NCI-H345 (cell line): ENCODE measurements around the gene ARPC1A.
A peak's percentile ranks its signal among the peaks of the same experiment; 100 is the strongest.
"Not testable (repeated sequence)": the region's sequence is repeated elsewhere in the genome, so short reads cannot be mapped to it uniquely, and the experiment has no call there.

Experiments used
- DNase-seq: peaks from one replicate; lab custom pipeline; 2025; lab: John Stamatoyannopoulos, UW

ARPC1A gene

DNA sequence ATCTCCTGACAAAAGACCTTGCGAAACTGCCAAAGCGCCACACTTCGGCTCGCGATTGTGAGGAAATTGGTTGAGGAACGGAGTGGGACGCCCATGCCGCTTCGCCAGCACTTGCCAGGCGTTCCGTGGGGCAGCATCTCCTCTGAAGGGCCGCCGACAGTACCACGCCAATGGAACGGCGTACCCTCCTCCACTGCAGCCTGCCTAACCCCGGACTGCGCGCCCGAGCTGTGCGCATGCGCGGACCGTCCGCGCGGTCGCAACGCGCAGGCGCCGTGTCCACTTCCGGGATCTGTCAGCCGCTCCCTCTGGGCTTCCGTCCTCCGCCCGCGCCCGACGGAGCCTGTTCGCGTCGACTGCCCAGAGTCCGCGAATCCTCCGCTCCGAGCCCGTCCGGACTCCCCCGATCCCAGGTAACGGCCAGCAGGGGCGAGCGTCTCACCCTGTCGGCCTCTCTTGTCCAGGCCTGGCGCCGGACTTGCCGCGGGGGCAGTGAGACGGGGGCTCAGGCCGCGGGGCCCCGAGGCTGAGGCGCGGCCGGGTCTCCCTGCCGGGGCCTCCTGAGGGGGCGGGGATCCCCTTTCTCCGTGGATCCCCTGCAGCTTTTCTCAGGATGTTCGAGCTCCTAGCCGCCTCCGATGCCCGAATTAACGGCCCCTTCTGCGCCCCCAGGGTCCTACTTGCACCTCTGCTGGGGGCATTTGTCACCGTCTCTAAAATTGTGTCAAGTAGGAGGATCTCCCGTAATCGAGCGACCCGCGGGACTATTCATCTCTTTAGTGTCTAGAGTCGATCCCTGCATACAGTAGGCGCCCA, at the start of gene ARPC1A:
Gene ARPC1A, plus strand, starts transcription at position 307 of the 816 bp plus-strand sequence. CDS start 7,456 bp downstream, outside the sequence.
- DNase-seq, result peak; percentile 88

DNA sequence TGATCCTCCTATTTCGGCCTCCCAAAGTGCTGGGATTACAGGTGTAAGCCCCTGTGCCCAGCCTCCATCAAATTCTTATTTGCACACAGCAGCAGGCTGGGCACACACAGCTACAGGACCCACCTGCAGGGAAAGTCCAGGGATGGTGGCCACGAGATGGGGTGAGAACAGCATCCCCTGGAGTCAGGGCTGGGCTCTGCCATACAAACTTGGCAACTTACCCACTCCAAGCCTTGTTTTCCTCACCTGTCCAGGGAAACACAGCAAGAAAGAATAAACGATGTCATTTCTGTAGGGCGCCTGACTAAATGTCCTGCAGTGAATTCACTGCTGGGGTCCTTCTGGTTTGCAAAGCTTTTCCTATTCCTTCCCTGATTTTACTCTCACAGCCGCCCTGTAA, 47.5 kb upstream of the ARPC1A start:
- no peak for DNase-seq

GRCh38 chr7:99284165-99284564, 41.5 kb upstream of the ARPC1A start:
- DNase-seq, result not testable (repeated sequence)

GRCh38 chr7:99287779-99288534, 37.7 kb upstream of the ARPC1A start:
- no peak for DNase-seq

DNA sequence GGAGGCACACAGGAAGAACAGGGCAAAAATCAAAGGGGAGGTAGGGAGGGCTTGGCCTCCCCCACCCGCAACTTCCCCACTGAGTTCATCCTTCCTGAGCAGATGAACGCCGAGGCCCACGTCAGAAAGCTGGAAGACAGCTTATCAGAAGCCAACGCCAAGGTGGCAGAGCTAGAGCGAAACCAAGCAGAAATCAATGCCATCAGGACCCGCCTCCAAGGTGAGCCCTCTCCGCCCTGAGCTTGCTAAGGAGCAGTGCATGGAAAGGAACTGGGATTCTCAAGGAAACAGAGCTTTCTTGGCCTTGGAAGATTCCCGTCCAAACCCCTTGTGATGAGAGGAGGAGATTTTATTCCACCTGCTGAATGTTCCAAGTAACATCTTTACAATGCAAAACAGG, 36.5 kb upstream of the ARPC1A start:
- DNase-seq, result no peak

DNA sequence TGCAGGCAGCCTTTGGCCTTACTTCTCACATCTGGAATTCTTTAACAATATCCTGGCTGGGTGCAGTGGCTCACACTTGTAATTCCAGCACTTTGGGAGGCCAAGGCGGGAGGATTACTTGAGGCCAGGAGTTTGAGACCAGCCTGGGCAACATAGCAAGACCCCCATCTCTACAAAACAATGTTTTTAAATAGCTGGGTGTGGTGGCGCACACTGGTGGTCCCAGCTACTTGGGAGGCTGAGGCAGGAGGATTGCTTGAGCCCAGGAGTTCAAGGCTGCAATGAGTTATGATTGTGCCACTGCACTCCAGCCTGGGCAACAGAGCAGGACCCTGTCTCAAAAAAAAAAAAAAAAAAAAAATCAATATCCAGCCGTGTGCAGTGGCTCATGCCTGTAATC, 35.5 kb upstream of the ARPC1A start:
- not testable (repeated sequence) for DNase-seq

- DNase-seq, result no peak
These were observed 34.6 kb upstream of the ARPC1A start for GRCh38 chr7:99290980-99291607.

DNA sequence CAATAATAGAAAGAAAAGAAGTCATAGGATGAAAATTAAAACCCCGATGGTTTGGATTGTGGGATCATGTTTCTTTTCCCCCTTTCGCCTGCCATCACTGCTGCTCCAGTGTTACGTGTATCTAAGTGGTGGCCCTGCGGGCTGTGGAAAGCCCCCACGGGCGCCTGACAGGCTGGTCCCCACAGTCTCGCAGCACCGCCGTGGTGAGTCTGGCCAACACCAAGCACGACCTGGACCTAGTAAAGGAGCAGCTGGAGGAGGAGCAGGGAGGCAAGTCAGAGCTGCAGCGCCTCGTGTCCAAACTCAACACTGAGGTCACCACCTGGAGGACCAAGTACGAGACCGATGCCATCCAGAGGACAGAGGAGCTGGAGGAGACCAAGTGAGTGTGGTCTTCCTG, 33.6 kb upstream of the ARPC1A start:
- DNase-seq, result no peak

GRCh38 chr7:99293167-99293566, 32.5 kb upstream of the ARPC1A start:
- DNase-seq, result no peak

DNA sequence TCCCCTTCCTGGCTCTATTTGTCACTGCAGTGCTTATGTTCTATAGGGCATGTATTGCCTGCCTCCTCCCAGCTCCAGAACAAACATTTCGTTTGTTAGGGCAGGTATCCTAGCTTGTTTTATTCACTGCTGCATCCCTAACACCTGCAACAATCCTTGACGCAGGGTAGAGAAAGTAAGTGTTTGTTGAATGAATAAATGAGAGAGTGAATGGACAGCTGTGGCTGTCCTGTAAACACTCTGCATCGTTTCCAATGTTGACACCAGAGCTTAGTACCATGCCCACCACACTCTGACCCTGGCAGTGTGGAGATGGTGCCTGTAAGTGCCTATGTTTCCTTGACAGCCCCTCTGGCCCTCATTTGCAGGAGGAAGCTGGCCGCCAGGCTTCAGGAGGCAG, 32.0 kb upstream of the ARPC1A start:
- DNase-seq, result no peak

DNA sequence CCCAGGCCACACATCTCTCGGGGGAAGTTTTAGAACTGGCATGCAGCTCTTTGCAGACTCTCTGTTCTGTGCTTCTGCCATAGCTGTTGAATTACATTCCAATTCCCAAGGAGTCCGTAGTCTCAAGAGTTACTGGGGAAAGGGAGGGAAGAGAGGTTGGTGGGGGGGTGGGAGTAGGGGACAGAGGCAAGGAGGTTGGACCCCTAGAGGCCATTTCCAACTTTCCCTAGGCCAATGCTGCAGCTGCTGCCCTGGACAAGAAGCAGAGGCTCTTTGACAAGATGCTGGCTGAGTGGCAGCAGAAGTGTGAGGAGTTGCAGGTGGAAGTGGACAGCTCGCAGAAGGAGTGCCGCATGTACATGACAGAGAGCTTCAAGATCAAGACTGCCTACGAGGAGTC, 29.2 kb upstream of the ARPC1A start:
- no peak for DNase-seq

DNA sequence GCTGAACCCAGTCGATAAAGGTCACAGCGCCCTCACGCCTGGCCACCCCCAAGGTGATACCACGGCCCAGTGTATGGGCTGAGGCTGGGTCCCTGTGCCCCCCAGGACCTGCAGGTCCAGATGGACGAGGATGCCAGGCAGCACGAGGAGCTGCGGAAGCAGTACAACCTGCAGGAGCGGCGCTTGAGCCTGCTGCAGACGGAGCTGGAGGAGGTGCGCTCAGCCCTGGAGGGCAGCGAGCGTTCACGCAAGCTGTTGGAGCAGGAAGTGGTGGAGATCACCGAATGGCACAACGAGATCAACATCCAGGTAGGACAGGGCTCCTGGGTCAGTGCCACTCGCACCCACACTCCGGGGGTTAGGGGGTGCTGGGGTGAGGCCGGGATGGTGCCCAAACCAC, 24.2 kb upstream of the ARPC1A start:
- no peak for DNase-seq

DNA sequence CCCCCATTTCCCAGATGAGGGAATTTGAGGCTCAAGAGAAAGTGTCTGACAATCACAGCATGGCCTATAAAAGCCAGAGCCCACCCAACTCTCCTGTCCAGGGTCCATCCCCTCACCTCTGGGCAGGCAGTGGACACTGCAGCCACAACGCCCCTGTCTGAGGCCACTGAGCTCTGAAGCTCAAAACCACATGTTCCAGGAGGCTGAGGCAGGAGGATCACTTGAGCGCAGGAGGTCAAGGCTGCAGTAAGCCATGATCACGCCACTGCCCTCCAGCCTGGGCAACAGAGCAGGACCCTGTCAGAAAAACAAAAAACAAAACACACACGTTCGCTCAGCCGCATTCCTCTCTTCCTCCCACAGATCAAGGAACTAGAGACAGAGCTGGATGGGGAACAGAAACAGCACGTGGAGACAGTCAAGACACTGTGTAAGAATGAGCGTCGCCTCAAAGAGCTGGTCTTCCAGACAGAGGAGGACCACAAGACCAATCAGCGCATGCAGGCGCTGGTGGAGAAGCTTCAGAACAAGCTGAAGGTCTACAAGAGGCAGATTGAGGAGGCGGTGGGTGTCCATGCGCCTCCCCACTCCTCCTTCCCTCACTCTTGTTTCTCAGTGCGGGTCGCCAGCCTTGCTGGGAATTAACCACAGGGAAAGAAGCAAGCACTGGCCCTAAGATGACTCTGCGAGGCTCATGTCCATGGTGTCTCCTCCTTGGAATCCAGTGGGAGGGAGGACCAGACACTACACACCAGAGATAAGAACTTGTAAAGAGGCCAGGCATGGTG, 20.0 kb upstream of the ARPC1A start:
- DNase-seq, result no peak

GRCh38 chr7:99308461-99309074, 17.1 kb upstream of the ARPC1A start:
- DNase-seq, result no peak

DNA sequence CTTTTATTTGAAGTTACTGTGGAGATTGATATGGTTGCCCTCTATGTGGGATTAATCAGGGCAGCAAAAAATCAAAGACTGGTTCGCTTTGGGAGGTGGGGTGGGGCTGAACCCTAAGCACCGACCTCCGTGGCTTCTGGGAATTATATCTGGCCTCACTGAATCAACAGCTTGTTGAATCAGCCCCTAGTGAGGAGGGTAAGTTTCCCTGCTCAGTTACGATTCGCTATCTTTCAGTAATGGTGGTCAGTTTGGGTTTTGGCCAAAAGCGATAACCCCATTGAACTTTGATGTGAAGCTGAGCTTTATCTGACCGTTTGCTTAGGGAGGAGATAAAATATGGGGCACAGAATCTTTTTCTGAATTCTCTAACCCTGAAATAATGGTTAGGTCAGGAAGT, 16.6 kb upstream of the ARPC1A start:
- no peak for DNase-seq

GRCh38 chr7:99310004-99310403, 15.7 kb upstream of the ARPC1A start:
- no peak for DNase-seq

GRCh38 chr7:99311702-99312101, 14.0 kb upstream of the ARPC1A start:
- no peak for DNase-seq

- peak; percentile 65 for DNase-seq
These were observed 13.1 kb upstream of the ARPC1A start for GRCh38 chr7:99312316-99313203.

DNA sequence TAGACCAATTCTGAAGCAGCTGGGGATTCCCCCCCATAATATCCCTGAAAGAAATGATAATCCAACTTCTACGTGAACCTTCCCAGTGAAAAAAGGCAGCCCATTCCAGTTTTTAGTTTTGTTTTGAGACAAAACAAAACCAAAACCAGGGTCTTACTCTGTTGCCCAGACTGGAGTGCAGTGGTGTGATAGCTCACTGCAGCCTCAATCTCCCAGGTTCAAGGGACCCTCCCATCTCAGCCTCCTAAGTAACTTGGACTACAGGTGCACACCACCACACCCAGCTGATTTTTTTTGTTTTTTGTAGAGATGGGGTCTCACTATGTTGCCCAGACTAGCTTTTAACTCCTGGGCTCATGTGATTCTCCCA, 12.5 kb upstream of the ARPC1A start:
- DNase-seq, result no peak

GRCh38 chr7:99314504-99314903, 11.2 kb upstream of the ARPC1A start:
- no peak for DNase-seq

DNA sequence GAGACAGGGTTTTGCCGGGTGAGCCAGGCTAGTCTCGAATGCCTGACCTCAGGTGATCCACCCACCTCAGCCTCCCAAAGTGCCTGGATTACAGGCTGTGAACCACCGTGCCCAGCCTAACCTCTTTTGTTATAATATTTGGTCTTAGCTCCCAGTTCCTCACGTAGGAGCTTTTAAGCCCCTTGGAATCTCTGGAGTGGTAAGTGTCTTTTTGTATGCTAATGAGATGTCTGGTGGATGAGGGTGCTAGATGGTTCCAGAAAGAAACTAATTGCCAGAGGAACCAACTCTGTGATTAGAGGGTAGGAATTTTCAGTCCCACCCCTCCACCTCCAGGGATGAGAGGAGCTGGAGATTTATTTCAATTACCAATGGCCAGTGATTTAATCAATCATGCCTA, 5.3 kb upstream of the ARPC1A start:
- no peak for DNase-seq
